ENCODE data around the gene ARHGEF37.
A peak's percentile ranks its signal among the peaks of the same experiment; 100 is the strongest.
"Not testable (repeated sequence)": the region's sequence is repeated elsewhere in the genome, so short reads cannot be mapped to it uniquely, and the experiment has no call there.

Gene ARHGEF37

GRCh38 chr5:149567226-149567625 is 14.1 kb upstream of the ARHGEF37 start:
- no peak for DNase-seq (ENCODE audit: low spot score)

GRCh38 chr5:149572170-149572569 is 9.1 kb upstream of the ARHGEF37 start:
- DNase-seq (ENCODE audit: low spot score), result no peak

- no peak for DNase-seq (ENCODE audit: low spot score)
These were observed 8.6 kb upstream of the ARHGEF37 start for GRCh38 chr5:149572576-149573231.

GRCh38 chr5:149575131-149575530 is 6.2 kb upstream of the ARHGEF37 start:
- no peak for DNase-seq (ENCODE audit: low spot score)

GRCh38 chr5:149576021-149576420 is 5.3 kb upstream of the ARHGEF37 start:
- DNase-seq (ENCODE audit: low spot score), result peak; percentile 44

GRCh38 chr5:149578896-149579295 is 2.4 kb upstream of the ARHGEF37 start:
- no peak for DNase-seq (ENCODE audit: low spot score)

GRCh38 chr5:149580808-149581191 is 498 bp upstream of the ARHGEF37 start:
- no peak for DNase-seq (ENCODE audit: low spot score)

GRCh38 chr5:149581931-149582768 is 852 bp downstream of the ARHGEF37 start:
- no peak for DNase-seq (ENCODE audit: low spot score)

- no peak for DNase-seq (ENCODE audit: low spot score)
These were observed 2.1 kb downstream of the ARHGEF37 start for GRCh38 chr5:149583394-149583793.

GRCh38 chr5:149584121-149584520 is 2.8 kb downstream of the ARHGEF37 start:
- DNase-seq (ENCODE audit: low spot score), result no peak

- DNase-seq (ENCODE audit: low spot score), result no peak
These were observed 4.6 kb downstream of the ARHGEF37 start for GRCh38 chr5:149585910-149586309.

GRCh38 chr5:149586708-149587318 is 5.5 kb downstream of the ARHGEF37 start:
- DNase-seq (ENCODE audit: low spot score), result peak; percentile 28

- no peak for DNase-seq (ENCODE audit: low spot score)
These were observed 7.6 kb downstream of the ARHGEF37 start for GRCh38 chr5:149588936-149589335.

- DNase-seq (ENCODE audit: low spot score), result no peak
These were observed 12.1 kb downstream of the ARHGEF37 start for GRCh38 chr5:149593370-149593769.

GRCh38 chr5:149594206-149594895 is 13.1 kb downstream of the ARHGEF37 start:
- DNase-seq (ENCODE audit: low spot score), result no peak

GRCh38 chr5:149595105-149595504 is 13.8 kb downstream of the ARHGEF37 start:
- not testable (repeated sequence) for DNase-seq (ENCODE audit: low spot score)

- no peak for DNase-seq (ENCODE audit: low spot score)
These were observed 15.4 kb downstream of the ARHGEF37 start for GRCh38 chr5:149596712-149597111.

GRCh38 chr5:149597618-149598017 is 16.3 kb downstream of the ARHGEF37 start:
- DNase-seq (ENCODE audit: low spot score), result no peak

GRCh38 chr5:149598234-149598633 is 16.9 kb downstream of the ARHGEF37 start:
- not testable (repeated sequence) for DNase-seq (ENCODE audit: low spot score)

GRCh38 chr5:149598966-149599365 is 17.7 kb downstream of the ARHGEF37 start:
- DNase-seq (ENCODE audit: low spot score), result no peak

GRCh38 chr5:149599375-149599774 is 18.1 kb downstream of the ARHGEF37 start:
- no peak for DNase-seq (ENCODE audit: low spot score)

GRCh38 chr5:149600932-149601331 is 19.6 kb downstream of the ARHGEF37 start:
- no peak for DNase-seq (ENCODE audit: low spot score)
